K562 (cell line): ENCODE measurements around the gene NR2C2AP. TPM values are rescaled to one million over a fixed set of nuclear protein-coding genes. Genes with fewer than 3 reads are reported as not detected.
A peak's percentile ranks its signal among the peaks of the same experiment; 100 is the strongest.
"Not testable (repeated sequence)": the region's sequence is repeated elsewhere in the genome, so short reads cannot be mapped to it uniquely, and the experiment has no call there.

Source experiments
- ATAC-seq: fragments of 200-7000 bp; cut with Tn5 transposase; 3 replicates; pipeline ENCODE4 v1.9.1; 2020; ENCODE audit warnings: moderate library complexity
- BruUV-seq: library from RNA; stranded (reverse); fragments of 400-500 nt; replicated peaks from 2 replicates; lab custom pipeline; 2021; lab: Mats Ljungman, UMichigan
- CTCF ChIA-PET: fragments of 300-600 bp; formaldehyde crosslinking; extraction: SDS; loops from one replicate; lab custom pipeline; 2021; ENCODE audit warnings: low intra/inter-chr PET ratio; lab: Yijun Ruan, JAX
- POLR2A ChIA-PET: fragments of 300-600, 350-650 bp; sonication (Branson Sonifier 250); formaldehyde crosslinking; extraction: SDS; loops from one replicate; lab custom pipeline; 2021; ENCODE audit warnings: antibody characterized with exemption, inconsistent platforms; lab: Yijun Ruan, JAX
- DNase-seq, 4 experiments: peaks; one replicate each; pipeline versions ENCODE4 v3.0.0 to v3.0.0-alpha.2; 2011 to 2018; ENCODE audit warnings: low spot score in 3 of 4, mixed read lengths in 3 of 4; ENCODE audit errors: extremely low read depth in 1 of 4
- FAIRE-seq: peaks from 2 replicates; lab custom pipeline; 2011; peaks lifted over from hg19 to GRCh38; lab: Jason Lieb, UNC
- H2AFZ ChIP-seq: 2 replicates; pipeline ENCODE4 v1.6.0; 2011; ENCODE audit warnings: low read depth, low read length, control low read depth, inconsistent platforms
- H3K27ac ChIP-seq: fragments of 200-600 bp; 3 replicates; pipeline ENCODE4 v1.8.0; 2011; ENCODE audit warnings: low read depth, mild to moderate bottlenecking, control low read depth, inconsistent platforms, low read length, moderate library complexity, mixed read lengths; ENCODE audit errors: extremely low read depth
- H3K27me3 ChIP-seq, 2 experiments: fragments of 300-600 bp in 1 of 2; 2 replicates in 1 of 2; 3 replicates in 1 of 2; pipeline versions ENCODE4 v1.6.0 to v1.8.0; 2011; ENCODE audit warnings: inconsistent platforms in 2 of 2, low read length in 2 of 2, mild to moderate bottlenecking in 1 of 2, mixed read lengths in 1 of 2, moderate library complexity in 1 of 2; ENCODE audit not compliant: control insufficient read depth in 2 of 2, insufficient read depth in 2 of 2
- H3K36me3 ChIP-seq: fragments of 300-600 bp; 3 replicates; pipeline ENCODE4 v1.8.0; 2011; ENCODE audit warnings: mild to moderate bottlenecking, low read length, inconsistent platforms; ENCODE audit not compliant: control insufficient read depth, insufficient read depth
- H3K4me1 ChIP-seq, 2 experiments: fragments of 200-600 bp in 1 of 2; replicated peaks in 1 of 2; 2 replicates in 1 of 2; 3 replicates in 1 of 2; pipeline versions ENCODE4 v1.5.1 to v1.8.0; 2011; ENCODE audit warnings: inconsistent platforms in 2 of 2, low read length in 2 of 2, mild to moderate bottlenecking in 1 of 2, mixed read lengths in 1 of 2, moderate library complexity in 1 of 2; ENCODE audit not compliant: control insufficient read depth in 2 of 2, insufficient read depth in 2 of 2
- H3K4me2 ChIP-seq: 2 replicates; pipeline ENCODE4 v1.6.1; 2011; ENCODE audit warnings: low read length, control low read depth, inconsistent platforms, mixed read lengths; ENCODE audit not compliant: insufficient read depth
- H3K4me3 ChIP-seq: fragments of 200-600 bp; sonication (generic), shearing (Covaris generic); 2 replicates; pipeline ENCODE4 v1.5.1; 2016; ENCODE audit warnings: control low read depth, inconsistent platforms
- H3K79me2 ChIP-seq: fragments of 200-600 bp; 3 replicates; pipeline ENCODE4 v1.8.0; 2011; ENCODE audit warnings: low read length, inconsistent platforms; ENCODE audit not compliant: control insufficient read depth, insufficient read depth
- H3K9ac ChIP-seq, 2 experiments: 2 replicates each; pipeline versions ENCODE4 v1.6.0 to v1.6.1; 2011; ENCODE audit warnings: low read depth in 2 of 2, low read length in 2 of 2, control low read depth in 1 of 2, inconsistent platforms in 1 of 2, mild to moderate bottlenecking in 1 of 2, mixed read lengths in 1 of 2; ENCODE audit not compliant: insufficient read depth in 1 of 2
- H3K9me1 ChIP-seq: one replicate; pipeline ENCODE4 v1.6.0; 2011; ENCODE audit warnings: inconsistent platforms, mild to moderate bottlenecking, low read length, moderate library complexity; ENCODE audit not compliant: control insufficient read depth, insufficient read depth
- H3K9me3 ChIP-seq: replicated peaks from 2 replicates; pipeline ENCODE4 v1.5.1; 2011; ENCODE audit warnings: low read depth, low read length, inconsistent platforms; ENCODE audit not compliant: control insufficient read depth, insufficient read depth
- H4K20me1 ChIP-seq: replicated peaks from 2 replicates; pipeline ENCODE4 v1.6.1; 2011; ENCODE audit warnings: low read length, inconsistent platforms, mixed read lengths; ENCODE audit not compliant: control insufficient read depth, insufficient read depth
- CBFA2T2 ChIP-seq: fragments of 450-650 bp; conservative IDR thresholded peaks from 2 replicates; pipeline ENCODE4 v1.6.1; 2017; ENCODE audit warnings: mild to moderate bottlenecking
- CHD4 ChIP-seq: fragments of 200-600 bp; sonication (generic); IDR thresholded peaks from 3 replicates; pipeline ENCODE4 v1.6.1; 2012; ENCODE audit warnings: low read depth, mild to moderate bottlenecking, mixed read lengths, low read length, inconsistent platforms; ENCODE audit not compliant: insufficient read depth, insufficient replicate concordance, poor library complexity, severe bottlenecking
- FOXJ2 ChIP-seq: fragments of 200-800 bp; sonication (Bioruptor generic); IDR thresholded peaks from 2 replicates; pipeline ENCODE4 v1.6.1; 2016; ENCODE audit warnings: missing genetic modification characterization, missing compliant biosample characterization
- REST ChIP-seq, 2 experiments: fragments of 450-650 bp; formaldehyde crosslinking in 1 of 2; IDR thresholded peaks; 2 replicates each; pipeline versions ENCODE4 v1.4.0 to v1.6.1; 2014 to 2020; ENCODE audit warnings: mild to moderate bottlenecking in 2 of 2, borderline replicate concordance in 1 of 2, low read depth in 1 of 2
- USF1 ChIP-seq: sonication (generic); formaldehyde crosslinking; IDR thresholded peaks from 2 replicates; pipeline ENCODE4 v1.9.0; 2022; ENCODE audit warnings: mild to moderate bottlenecking, missing genetic modification reagents
- WGBS: fragments of 100-300 bp; shearing (Covaris generic); methylation state at CpG from one replicate; pipeline ENCODE4 v1.1.6; 2016; ENCODE audit warnings: low coverage, mixed read lengths; ENCODE audit not compliant: insufficient coverage; ENCODE audit errors: missing lambda C conversion rate; 5-methylcytosine and 5-hydroxymethylcytosine counted together
- in situ Hi-C: fragments of 300-500 bp; cut with MboI; formaldehyde crosslinking; loops from 4 replicates; pipeline ENCODE4 v1.15.0; 2018; ENCODE audit warnings: inconsistent platforms, mixed read lengths
- intact Hi-C: fragments of 100-400 bp; cut with micrococcal nuclease; formaldehyde crosslinking; loops from 2 replicates; pipeline ENCODE4 v1.14.2; 2022
- polyA plus RNA-seq, 8 experiments: library from polyadenylated mRNA; depleted of rRNA in 4 of 8; stranded (reverse) in 5 of 8; unstranded in 3 of 8; fragments of >200 nt; fragmentation: Nextera tagmentation in 2 of 8; fragmentation: Illumina TruSeq in 1 of 8; extraction: Ambion mirVana in 2 of 8; extraction: Trizol in 1 of 8; gene quantifications; 2 replicates each; pipeline versions ENCODE4 v1.2.1 to v1.2.3, GENCODE V29; 2011 to 2014; ENCODE audit warnings: inconsistent platforms in 1 of 8, missing spikeins in 1 of 8
- total RNA-seq, 7 experiments: library from RNA; depleted of rRNA in 6 of 7; stranded (reverse); fragments of >200 nt in 6 of 7; fragmentation: Illumina TruSeq in 2 of 7; extraction: Trizol in 2 of 7; gene quantifications; 2 replicates each; pipeline versions ENCODE4 v1.2.1 to v1.2.3, GENCODE V29; 2011 to 2021; ENCODE audit warnings: low replicate concordance in 1 of 7
- TF ChIP-seq, protein P1 (sequence below): sonication (generic); formaldehyde crosslinking; IDR thresholded peaks from 2 replicates; pipeline ENCODE4 v1.9.0; 2022; ENCODE audit warnings: mild to moderate bottlenecking, missing genetic modification reagents

Gene NR2C2AP
- total and polyA plus RNA-seq, 9 of the 15 experiments (the other 6 are each of a cell fraction or from before 2014, with no cell fraction given): 23.7 to 77.4 (median 32.4) TPM

- TF ChIP-seq REST (IDR thresholded peaks at IDR 0.05; ENCODE audit: borderline replicate concordance): 0 out of 2 replicates have a peak, but pooled peaks have one; percentile 12
- TF ChIP-seq REST (CRISPR knock-in tag; IDR thresholded peaks at IDR 0.05; ENCODE audit: low read depth): no peak
- no peak for TF ChIP-seq CHD4
- peak; percentile 31; the same call in 1 of the 2 replicates for TF ChIP-seq CBFA2T2
- TF ChIP-seq, protein P1, sequence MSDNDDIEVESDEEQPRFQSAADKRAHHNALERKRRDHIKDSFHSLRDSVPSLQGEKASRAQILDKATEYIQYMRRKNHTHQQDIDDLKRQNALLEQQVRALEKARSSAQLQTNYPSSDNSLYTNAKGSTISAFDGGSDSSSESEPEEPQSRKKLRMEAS: 0 out of 2 replicates have a peak, but pooled peaks have one; percentile 17
- peak; percentile 90 for TF ChIP-seq USF1 (CRISPR knock-in tag)
- TF ChIP-seq FOXJ2 (tag): no peak
Measured at GRCh38 chr19:19176950-19177349, 26.3 kb downstream of the NR2C2AP start (continued).

DNA sequence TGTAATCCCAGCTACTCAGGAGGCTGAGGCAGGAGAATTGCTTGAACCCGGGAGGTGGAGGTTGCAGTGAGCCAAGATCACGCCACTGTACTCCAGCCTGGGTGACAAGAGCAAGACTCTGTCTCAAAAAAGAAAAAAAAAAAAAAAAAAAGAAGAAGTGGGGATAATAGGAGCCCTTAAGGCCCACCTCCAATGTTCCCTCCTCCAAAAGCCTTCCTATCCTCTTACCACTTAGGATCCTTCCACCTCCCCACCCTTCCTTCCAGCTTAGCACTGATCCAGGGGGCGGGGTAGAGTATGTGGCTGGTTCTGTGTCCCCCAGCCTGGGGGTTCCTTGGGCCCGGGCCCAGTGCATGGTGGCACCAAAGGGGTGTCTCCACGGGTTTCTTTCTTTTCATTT is 30.0 kb downstream of the NR2C2AP start:
- WGBS: 61% methylated on average over 3 of the region's 5 CpGs
- H3K79me2 ChIP-seq, in situ Hi-C loops, H3K9me3 ChIP-seq, H3K4me2 ChIP-seq, H4K20me1 ChIP-seq, H3K4me3 ChIP-seq, H3K9ac ChIP-seq, FAIRE-seq, H3K27me3 ChIP-seq, H3K27ac ChIP-seq, H3K9me1 ChIP-seq, DNase-seq, H2AFZ ChIP-seq, BruUV-seq, ATAC-seq: not testable (repeated sequence)
- Histone ChIP-seq H3K36me3 (peaks cover 11% of the 10 kb centered on the region; the same call in 1 of the 3 replicates), H3K4me1 (peaks cover 34% of the 10 kb centered on the region in 2 experiments; a peak in 4 of 5 replicates)
- intact Hi-C loops: loop anchor here (5.0 kb wide), 1 partner anchor 36 kb away; the partner anchor contains the start of gene TMEM161A
- ChIA-PET POLR2A (interaction anchor here (0.6 kb wide), 1 partner anchor 470 kb away, joined by 3 read pairs; the partner anchor contains the start of gene GMIP), CTCF (interaction anchor here (1.3 kb wide), 1 partner anchor 27 kb away, joined by 8 read pairs; no protein-coding TSS in a partner anchor)
